H9 (cell line): ENCODE measurements around the gene NUDT15. TPM values are rescaled to one million over a fixed set of nuclear protein-coding genes. Genes with fewer than 3 reads are reported as not detected.
"Not testable (repeated sequence)": the region's sequence is repeated elsewhere in the genome, so short reads cannot be mapped to it uniquely, and the experiment has no call there.

ENCODE experiments used
- DNase-seq: peaks from one replicate; pipeline ENCODE4 v3.0.0-alpha.2; 2017
- H2AFZ ChIP-seq: one replicate; pipeline ENCODE4 v1.6.1; 2013; ENCODE audit warnings: mild to moderate bottlenecking, low read length, control low read depth, moderate library complexity
- H2AK5ac ChIP-seq: 2 replicates; pipeline ENCODE4 v1.6.1; 2013; ENCODE audit warnings: low read length, control low read depth, mixed read lengths; ENCODE audit not compliant: insufficient read length
- H2BK120ac ChIP-seq: one replicate; pipeline ENCODE4 v1.6.1; 2013; ENCODE audit warnings: low read depth, mild to moderate bottlenecking, low read length, control low read depth, inconsistent platforms; ENCODE audit not compliant: poor library complexity, severe bottlenecking
- H2BK12ac ChIP-seq: 2 replicates; pipeline ENCODE4 v1.6.1; 2013; ENCODE audit warnings: low read length, control low read depth, mixed read lengths, low read depth; ENCODE audit not compliant: insufficient read length
- H2BK15ac ChIP-seq: 2 replicates; pipeline ENCODE4 v1.6.1; 2013; ENCODE audit warnings: low read depth, low read length, control low read depth
- H2BK20ac ChIP-seq: one replicate; pipeline ENCODE4 v1.6.1; 2013; ENCODE audit warnings: low read depth, mild to moderate bottlenecking, low read length, control low read depth, inconsistent platforms; ENCODE audit not compliant: poor library complexity, severe bottlenecking
- H2BK5ac ChIP-seq: 2 replicates; pipeline ENCODE4 v1.6.1; 2013; ENCODE audit warnings: low read length, control low read depth, mixed read lengths; ENCODE audit not compliant: insufficient read length
- H3K14ac ChIP-seq: 2 replicates; pipeline ENCODE4 v1.6.1; 2013; ENCODE audit warnings: low read length, control low read depth; ENCODE audit not compliant: insufficient read depth
- H3K18ac ChIP-seq: 2 replicates; pipeline ENCODE4 v1.6.1; 2013; ENCODE audit warnings: low read depth, mild to moderate bottlenecking, mixed read lengths, low read length, control low read depth; ENCODE audit not compliant: insufficient read length
- H3K23ac ChIP-seq: 2 replicates; pipeline ENCODE4 v1.6.1; 2013; ENCODE audit warnings: low read length, control low read depth, mixed read lengths, low read depth; ENCODE audit not compliant: insufficient read length
- H3K23me2 ChIP-seq: 2 replicates; pipeline ENCODE4 v1.6.1; 2013; ENCODE audit warnings: low read depth, mild to moderate bottlenecking, mixed read lengths, low read length, control low read depth; ENCODE audit not compliant: insufficient read length, poor library complexity, severe bottlenecking
- H3K27ac ChIP-seq: 2 replicates; pipeline ENCODE4 v1.5.1; 2013; ENCODE audit warnings: low read length, control low read depth, mixed read lengths, low read depth; ENCODE audit not compliant: insufficient read length
- H3K27me3 ChIP-seq: 2 replicates; pipeline ENCODE4 v1.6.1; 2013; ENCODE audit warnings: low read length, control low read depth, inconsistent platforms; ENCODE audit not compliant: insufficient read depth
- H3K4ac ChIP-seq: 2 replicates; pipeline ENCODE4 v1.6.1; 2013; ENCODE audit warnings: low read depth, mild to moderate bottlenecking, control low read depth, inconsistent platforms, low read length, moderate library complexity
- H3K4me1 ChIP-seq: 2 replicates; pipeline ENCODE4 v1.6.1; 2013; ENCODE audit warnings: low read length, control low read depth, inconsistent platforms; ENCODE audit not compliant: insufficient read depth
- H3K4me2 ChIP-seq: 2 replicates; pipeline ENCODE4 v1.6.1; 2013; ENCODE audit warnings: low read length, control low read depth, mixed read lengths; ENCODE audit not compliant: insufficient read length, insufficient read depth
- H3K56ac ChIP-seq: 2 replicates; pipeline ENCODE4 v1.6.1; 2013; ENCODE audit warnings: low read depth, mild to moderate bottlenecking, mixed read lengths, low read length, control low read depth; ENCODE audit not compliant: insufficient read length
- H3K79me1 ChIP-seq: 2 replicates; pipeline ENCODE4 v1.6.1; 2013; ENCODE audit warnings: low read depth, mild to moderate bottlenecking, moderate library complexity, low read length, control low read depth, inconsistent platforms; ENCODE audit not compliant: insufficient read depth, poor library complexity, severe bottlenecking
- H3K79me2 ChIP-seq: 2 replicates; pipeline ENCODE4 v1.6.1; 2013; ENCODE audit warnings: low read length, control low read depth, inconsistent platforms; ENCODE audit not compliant: insufficient read depth
- H3K9ac ChIP-seq: 2 replicates; pipeline ENCODE4 v1.6.1; 2013; ENCODE audit warnings: low read length, control low read depth, mixed read lengths; ENCODE audit not compliant: insufficient read length; ENCODE audit errors: extremely low read depth
- H3K9me3 ChIP-seq: one replicate; pipeline ENCODE4 v1.6.1; 2013; ENCODE audit warnings: low read depth, low read length, inconsistent platforms; ENCODE audit not compliant: control insufficient read depth
- H3T11ph ChIP-seq: one replicate; pipeline ENCODE4 v1.6.1; 2013; ENCODE audit warnings: mild to moderate bottlenecking, low read length, control low read depth, inconsistent platforms
- H4K20me1 ChIP-seq: one replicate; pipeline ENCODE4 v1.6.1; 2013; ENCODE audit not compliant: control insufficient read depth, insufficient read length, insufficient read depth
- H4K5ac ChIP-seq: 2 replicates; pipeline ENCODE4 v1.6.1; 2013; ENCODE audit warnings: low read depth, mild to moderate bottlenecking, mixed read lengths, low read length, control low read depth; ENCODE audit not compliant: insufficient read length
- H4K8ac ChIP-seq: replicated peaks from 2 replicates; pipeline ENCODE4 v1.6.1; 2013; ENCODE audit warnings: low read length, control low read depth, mixed read lengths, low read depth; ENCODE audit not compliant: insufficient read length
- H4K91ac ChIP-seq: 2 replicates; pipeline ENCODE4 v1.6.1; 2013; ENCODE audit warnings: low read depth, mild to moderate bottlenecking, moderate library complexity, mixed read lengths, low read length, control low read depth; ENCODE audit not compliant: insufficient read length
- H3K27ac Mint-ChIP-seq, 3 experiments: 2 replicates in 2 of 3; 3 replicates in 1 of 3; pipeline ENCODE4 v1.8.0; 2020 to 2021; ENCODE audit warnings: mixed read lengths in 3 of 3, mild to moderate bottlenecking in 1 of 3, moderate library complexity in 1 of 3
- H3K27me3 Mint-ChIP-seq: 2 replicates; pipeline ENCODE4 v1.8.0; 2021; ENCODE audit warnings: low read depth, mild to moderate bottlenecking, moderate library complexity, mixed read lengths
- H3K36me3 Mint-ChIP-seq, 3 experiments: 2 replicates in 2 of 3; 3 replicates in 1 of 3; pipeline ENCODE4 v1.8.0; 2020 to 2021; ENCODE audit warnings: low read depth in 3 of 3, mixed read lengths in 3 of 3; ENCODE audit not compliant: insufficient read depth in 1 of 3
- H3K4me1 Mint-ChIP-seq, 2 experiments: 2 replicates each; pipeline ENCODE4 v1.8.0; 2020; ENCODE audit warnings: mixed read lengths in 2 of 2
- H3K4me3 Mint-ChIP-seq, 2 experiments: 2 replicates in 1 of 2; 3 replicates in 1 of 2; pipeline ENCODE4 v1.8.0; 2020 to 2021; ENCODE audit warnings: mild to moderate bottlenecking in 2 of 2, mixed read lengths in 2 of 2, moderate library complexity in 1 of 2
- H3K9me3 Mint-ChIP-seq, 2 experiments: 2 replicates in 1 of 2; 3 replicates in 1 of 2; pipeline ENCODE4 v1.8.0; 2020; ENCODE audit warnings: mild to moderate bottlenecking in 2 of 2, mixed read lengths in 2 of 2, moderate library complexity in 1 of 2
- WGBS: extraction: QIAGEN DNeasy Blood & Tissue Kit; methylation state at CpG from one replicate; pipeline ENCODE4 v1.1.7; 2013; ENCODE audit warnings: missing lambda C conversion rate, low lambda C conversion rate, mixed read lengths; ENCODE audit not compliant: insufficient read length; ENCODE audit errors: extremely low coverage; 5-methylcytosine and 5-hydroxymethylcytosine counted together
- total RNA-seq: library from RNA; stranded (reverse); gene quantifications from 2 replicates; pipeline ENCODE4 v1.2.1, GENCODE V29; 2021

NUDT15 gene
- total RNA-seq, 1 experiment from 2014 or later, result 50.5 TPM

DNA sequence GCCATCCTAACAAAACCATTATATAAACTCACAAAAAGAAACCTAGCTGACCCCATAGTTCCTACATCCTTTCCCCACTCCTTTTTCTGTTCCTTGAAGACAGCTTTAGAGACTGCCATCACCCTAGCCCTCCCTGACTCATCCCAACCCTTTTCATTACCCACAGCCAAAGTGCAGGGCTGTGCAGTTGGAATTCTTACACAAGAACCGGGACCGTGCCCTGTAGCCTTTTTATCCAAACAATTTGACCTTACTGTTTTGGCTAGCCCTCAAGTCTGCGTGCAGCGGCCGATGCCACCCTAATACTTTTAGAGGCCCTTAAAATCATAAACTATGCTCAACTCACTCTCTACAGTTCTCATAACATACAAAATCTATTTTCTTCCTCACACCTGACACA lies 22.4 kb downstream of the NUDT15 start:
- H3K56ac ChIP-seq, H2BK5ac ChIP-seq, H3K9ac ChIP-seq, H2BK120ac ChIP-seq, H2BK12ac ChIP-seq, H2AFZ ChIP-seq, H3K4ac ChIP-seq, H3K14ac ChIP-seq, H3K4me3 Mint-ChIP-seq, H2AK5ac ChIP-seq, H2BK20ac ChIP-seq, H3K79me2 ChIP-seq, H4K20me1 ChIP-seq, H3T11ph ChIP-seq, H3K23ac ChIP-seq, H3K23me2 ChIP-seq, H3K18ac ChIP-seq, H3K4me2 ChIP-seq, H3K27me3 ChIP-seq, H4K5ac ChIP-seq, H2BK15ac ChIP-seq, H3K27ac Mint-ChIP-seq, DNase-seq, H4K8ac ChIP-seq, H3K79me1 ChIP-seq, H3K4me1 ChIP-seq, H3K9me3 ChIP-seq, H3K27me3 Mint-ChIP-seq, H4K91ac ChIP-seq, H3K27ac ChIP-seq: not testable (repeated sequence)
- H3K4me1 Mint-ChIP-seq, result peaks cover 0 to 17% of the 10 kb centered on the region in 2 experiments; a peak in 2 of 4 replicates
- H3K36me3 Mint-ChIP-seq, result peaks cover 73 to 79% (median 76%) of the 10 kb centered on the region in 3 experiments
- no CpG with 5 or more reads among the region's 5 CpGs for WGBS
- peaks cover 46 to 56% of the 10 kb centered on the region in 2 experiments for H3K9me3 Mint-ChIP-seq
